K562 (cell line): Measurements from ENCODE around the gene SLC22A4. TPM values are rescaled to one million over a fixed set of nuclear protein-coding genes. Genes with fewer than 3 reads are reported as not detected.

Experiments
- CEBPG ChIP-seq, 3 experiments: fragments of 200-800 bp in 1 of 3; sonication (Bioruptor generic) in 1 of 3; sonication (generic) in 1 of 3; formaldehyde crosslinking in 1 of 3; IDR thresholded peaks in 2 of 3; conservative IDR thresholded peaks in 1 of 3; 2 replicates each; pipeline versions ENCODE4 v1.6.1 to v1.8.0; 2016 to 2022; ENCODE audit warnings: missing compliant biosample characterization in 2 of 3, missing genetic modification characterization in 2 of 3, mild to moderate bottlenecking in 1 of 3, missing genetic modification reagents in 1 of 3
- ETS2 ChIP-seq: IDR thresholded peaks from 2 replicates; pipeline ENCODE4 v1.6.1; 2016; ENCODE audit warnings: borderline replicate concordance, missing genetic modification characterization, mild to moderate bottlenecking, moderate library complexity, missing compliant biosample characterization; ENCODE audit not compliant: poor library complexity, severe bottlenecking
- FOXK1 ChIP-seq: sonication (generic); formaldehyde crosslinking; IDR thresholded peaks from 2 replicates; pipeline ENCODE4 v1.8.0; 2022; ENCODE audit warnings: missing genetic modification reagents, mild to moderate bottlenecking, borderline replicate concordance
- KDM5B ChIP-seq: fragments of 200-600 bp; sonication (generic); IDR thresholded peaks from 2 replicates; pipeline ENCODE4 v1.6.1; 2012; ENCODE audit warnings: low read depth, mild to moderate bottlenecking, moderate library complexity, low read length, control low read depth, inconsistent platforms; ENCODE audit not compliant: insufficient replicate concordance
- L3MBTL2 ChIP-seq: fragments of 450-650 bp; IDR thresholded peaks from 2 replicates; pipeline ENCODE4 v1.6.1; 2016; ENCODE audit warnings: mild to moderate bottlenecking, moderate library complexity
- MAX ChIP-seq: sonication (generic); formaldehyde crosslinking; IDR thresholded peaks from 2 replicates; pipeline ENCODE4 v1.9.0; 2022; ENCODE audit warnings: mild to moderate bottlenecking, missing genetic modification reagents
- PML ChIP-seq: IDR thresholded peaks from 2 replicates; pipeline ENCODE4 v1.6.1; 2012; ENCODE audit warnings: low read length, inconsistent platforms
- POLR3G ChIP-seq: IDR thresholded peaks from 2 replicates; pipeline ENCODE4 v1.6.1; 2011; ENCODE audit not compliant: insufficient read length, insufficient replicate concordance; ENCODE audit errors: extremely low read depth
- RFX7 ChIP-seq: fragments of 250-450 bp; sonication (Bioruptor Pico); IDR thresholded peaks from 2 replicates; pipeline ENCODE4 v1.5.1; 2021; ENCODE audit warnings: mild to moderate bottlenecking
- SAFB2 ChIP-seq: fragments of 200-400 bp; formaldehyde crosslinking; IDR thresholded peaks from 2 replicates; pipeline ENCODE4 v1.6.1; 2018; ENCODE audit warnings: borderline replicate concordance, low read length, low read depth, moderate library complexity; ENCODE audit not compliant: severe bottlenecking
- SNIP1 ChIP-seq: fragments of 450-650 bp; IDR thresholded peaks from 2 replicates; pipeline ENCODE4 v1.7.1; 2017; ENCODE audit warnings: low read depth, mild to moderate bottlenecking
- TBL1XR1 ChIP-seq, 2 experiments: IDR thresholded peaks; 2 replicates each; pipeline ENCODE4 v1.6.1; 2012; ENCODE audit warnings: improper control_type of control experiment in 2 of 2, low read length in 2 of 2, mild to moderate bottlenecking in 1 of 2
- ZBTB9 ChIP-seq: fragments of 450-650 bp; formaldehyde crosslinking; IDR thresholded peaks from 2 replicates; pipeline ENCODE4 v1.4.0; 2020; ENCODE audit warnings: mild to moderate bottlenecking, moderate library complexity
- ZNF232 ChIP-seq: sonication (generic); formaldehyde crosslinking; IDR thresholded peaks from 2 replicates; pipeline ENCODE4 v1.8.0; 2022; ENCODE audit warnings: mild to moderate bottlenecking, missing genetic modification reagents
- ZNF324 ChIP-seq: fragments of 250-450 bp; sonication (Bioruptor Pico); IDR thresholded peaks from 2 replicates; pipeline ENCODE4 v1.4.0; 2020; ENCODE audit warnings: mild to moderate bottlenecking
- polyA plus RNA-seq, 8 experiments: library from polyadenylated mRNA; depleted of rRNA in 4 of 8; stranded (reverse) in 5 of 8; unstranded in 3 of 8; fragments of >200 nt; fragmentation: Nextera tagmentation in 2 of 8; fragmentation: Illumina TruSeq in 1 of 8; extraction: Ambion mirVana in 2 of 8; extraction: Trizol in 1 of 8; gene quantifications; 2 replicates each; pipeline versions ENCODE4 v1.2.1 to v1.2.3, GENCODE V29; 2011 to 2014; ENCODE audit warnings: inconsistent platforms in 1 of 8, missing spikeins in 1 of 8
- total RNA-seq, 7 experiments: library from RNA; depleted of rRNA in 6 of 7; stranded (reverse); fragments of >200 nt in 6 of 7; fragmentation: Illumina TruSeq in 2 of 7; extraction: Trizol in 2 of 7; gene quantifications; 2 replicates each; pipeline versions ENCODE4 v1.2.1 to v1.2.3, GENCODE V29; 2011 to 2021; ENCODE audit warnings: low replicate concordance in 1 of 7
- TF ChIP-seq, protein P1 (sequence below): fragments of 450-650 bp; IDR thresholded peaks from 2 replicates; pipeline ENCODE4 v1.6.1; 2017; ENCODE audit warnings: antibody characterized with exemption, mild to moderate bottlenecking
- TF ChIP-seq, protein P2 (sequence below): fragments of 450-650 bp; formaldehyde crosslinking; IDR thresholded peaks from 2 replicates; pipeline ENCODE4 v1.4.0; 2022; ENCODE audit warnings: mild to moderate bottlenecking, moderate library complexity

The SLC22A4 gene
- total and polyA plus RNA-seq, 9 of the 15 experiments (the other 6 are each of a cell fraction or from before 2014, with no cell fraction given) = 2.7 to 9.5 (median 6.2) TPM

- TF ChIP-seq CEBPG (CRISPR knock-in tag; IDR thresholded peaks at IDR 0.05) (no peak), CEBPG (tag; conservative IDR thresholded peaks at IDR 0.05 in 1 of 2, IDR thresholded peaks at IDR 0.05 in 1 of 2) (no peak), MAX (no peak), SAFB2 (no peak), SNIP1 (no peak), RFX7 (CRISPR knock-in tag) (no peak), L3MBTL2 (peak; percentile 92), ZNF232 (CRISPR knock-in tag) (0 out of 2 replicates have a peak, but pooled peaks have one; percentile 33), ZNF324 (CRISPR knock-in tag) (no peak), TBL1XR1 (IDR thresholded peaks at IDR 0.05; ENCODE audit: low read length in 2 of 2) (no peak), PML (peak; percentile 11; the same call in 1 of the 2 replicates), ETS2 (no peak), ZBTB9 (CRISPR knock-in tag) (0 out of 2 replicates have a peak, but pooled peaks have one; percentile 12), FOXK1 (CRISPR knock-in tag) (0 out of 2 replicates have a peak, but pooled peaks have one; percentile 2), POLR3G (no peak), KDM5B (peak; percentile 47)
- TF ChIP-seq, protein P1, sequence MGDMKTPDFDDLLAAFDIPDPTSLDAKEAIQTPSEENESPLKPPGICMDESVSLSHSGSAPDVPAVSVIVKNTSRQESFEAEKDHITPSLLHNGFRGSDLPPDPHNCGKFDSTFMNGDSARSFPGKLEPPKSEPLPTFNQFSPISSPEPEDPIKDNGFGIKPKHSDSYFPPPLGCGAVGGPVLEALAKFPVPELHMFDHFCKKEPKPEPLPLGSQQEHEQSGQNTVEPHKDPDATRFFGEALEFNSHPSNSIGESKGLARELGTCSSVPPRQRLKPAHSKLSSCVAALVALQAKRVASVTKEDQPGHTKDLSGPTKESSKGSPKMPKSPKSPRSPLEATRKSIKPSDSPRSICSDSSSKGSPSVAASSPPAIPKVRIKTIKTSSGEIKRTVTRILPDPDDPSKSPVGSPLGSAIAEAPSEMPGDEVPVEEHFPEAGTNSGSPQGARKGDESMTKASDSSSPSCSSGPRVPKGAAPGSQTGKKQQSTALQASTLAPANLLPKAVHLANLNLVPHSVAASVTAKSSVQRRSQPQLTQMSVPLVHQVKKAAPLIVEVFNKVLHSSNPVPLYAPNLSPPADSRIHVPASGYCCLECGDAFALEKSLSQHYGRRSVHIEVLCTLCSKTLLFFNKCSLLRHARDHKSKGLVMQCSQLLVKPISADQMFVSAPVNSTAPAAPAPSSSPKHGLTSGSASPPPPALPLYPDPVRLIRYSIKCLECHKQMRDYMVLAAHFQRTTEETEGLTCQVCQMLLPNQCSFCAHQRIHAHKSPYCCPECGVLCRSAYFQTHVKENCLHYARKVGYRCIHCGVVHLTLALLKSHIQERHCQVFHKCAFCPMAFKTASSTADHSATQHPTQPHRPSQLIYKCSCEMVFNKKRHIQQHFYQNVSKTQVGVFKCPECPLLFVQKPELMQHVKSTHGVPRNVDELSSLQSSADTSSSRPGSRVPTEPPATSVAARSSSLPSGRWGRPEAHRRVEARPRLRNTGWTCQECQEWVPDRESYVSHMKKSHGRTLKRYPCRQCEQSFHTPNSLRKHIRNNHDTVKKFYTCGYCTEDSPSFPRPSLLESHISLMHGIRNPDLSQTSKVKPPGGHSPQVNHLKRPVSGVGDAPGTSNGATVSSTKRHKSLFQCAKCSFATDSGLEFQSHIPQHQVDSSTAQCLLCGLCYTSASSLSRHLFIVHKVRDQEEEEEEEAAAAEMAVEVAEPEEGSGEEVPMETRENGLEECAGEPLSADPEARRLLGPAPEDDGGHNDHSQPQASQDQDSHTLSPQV = peak; percentile 69
- TF ChIP-seq, protein P2, sequence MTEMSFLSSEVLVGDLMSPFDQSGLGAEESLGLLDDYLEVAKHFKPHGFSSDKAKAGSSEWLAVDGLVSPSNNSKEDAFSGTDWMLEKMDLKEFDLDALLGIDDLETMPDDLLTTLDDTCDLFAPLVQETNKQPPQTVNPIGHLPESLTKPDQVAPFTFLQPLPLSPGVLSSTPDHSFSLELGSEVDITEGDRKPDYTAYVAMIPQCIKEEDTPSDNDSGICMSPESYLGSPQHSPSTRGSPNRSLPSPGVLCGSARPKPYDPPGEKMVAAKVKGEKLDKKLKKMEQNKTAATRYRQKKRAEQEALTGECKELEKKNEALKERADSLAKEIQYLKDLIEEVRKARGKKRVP (CRISPR knock-in tag) = no peak; the same call in 1 of the 2 replicates
These were observed 75.4 kb downstream of the SLC22A4 start, which contains the start of gene SLC22A5 (continued) for GRCh38 chr5:132369474-132370180.
